GM20431 (cell line): Measurements from ENCODE around the gene SLC36A2.

Experiments used
- in situ Hi-C: fragments of 300-500 bp; cut with MseI, MboI; formaldehyde crosslinking; loops from one replicate; pipeline ENCODE4 v1.15.0; 2020; ENCODE audit warnings: low sequenced_read_pairs; ENCODE audit not compliant: unreplicated experiment

The SLC36A2 gene

DNA sequence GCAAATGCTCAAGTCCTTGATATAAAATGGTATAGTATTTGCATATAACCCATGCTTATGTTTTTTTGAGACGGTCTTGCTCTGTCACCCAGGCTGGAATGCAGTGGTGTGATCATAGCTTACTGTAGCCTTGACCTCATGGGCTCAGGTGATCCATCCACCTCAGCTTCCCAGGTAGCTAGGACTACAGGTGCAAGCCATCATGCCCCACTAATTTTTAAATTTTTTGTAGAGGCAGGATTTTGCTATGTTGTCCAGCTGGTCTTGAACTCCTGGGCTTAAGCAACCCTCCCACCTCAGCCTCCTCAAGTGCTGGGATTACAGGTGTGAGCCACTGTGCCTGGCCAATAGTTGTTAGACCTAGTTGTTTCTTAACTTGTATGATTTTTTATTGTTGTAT lies 61.1 kb downstream of the SLC36A2 start:
- in situ Hi-C loops, result no loop called here

DNA sequence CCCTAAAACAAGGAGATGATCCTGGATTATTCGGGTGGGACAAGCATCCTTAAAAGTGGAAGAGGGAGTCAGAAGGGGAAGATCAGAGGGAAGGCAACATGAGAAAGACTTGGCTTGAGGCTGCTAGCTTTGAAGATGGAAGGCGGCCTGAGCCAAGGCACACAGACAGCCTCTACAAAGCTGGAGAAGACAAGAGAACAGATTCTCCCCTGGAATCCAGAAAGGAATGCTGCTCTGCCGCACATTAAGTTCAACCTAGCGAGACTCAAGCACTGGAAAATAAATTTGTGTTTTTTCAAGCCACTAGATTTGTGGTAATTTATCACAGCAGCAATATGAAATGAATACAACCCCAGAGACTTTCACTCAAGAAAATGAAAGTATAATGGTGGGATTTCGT lies 61.7 kb downstream of the SLC36A2 start:
- in situ Hi-C loops, result no loop called here

DNA sequence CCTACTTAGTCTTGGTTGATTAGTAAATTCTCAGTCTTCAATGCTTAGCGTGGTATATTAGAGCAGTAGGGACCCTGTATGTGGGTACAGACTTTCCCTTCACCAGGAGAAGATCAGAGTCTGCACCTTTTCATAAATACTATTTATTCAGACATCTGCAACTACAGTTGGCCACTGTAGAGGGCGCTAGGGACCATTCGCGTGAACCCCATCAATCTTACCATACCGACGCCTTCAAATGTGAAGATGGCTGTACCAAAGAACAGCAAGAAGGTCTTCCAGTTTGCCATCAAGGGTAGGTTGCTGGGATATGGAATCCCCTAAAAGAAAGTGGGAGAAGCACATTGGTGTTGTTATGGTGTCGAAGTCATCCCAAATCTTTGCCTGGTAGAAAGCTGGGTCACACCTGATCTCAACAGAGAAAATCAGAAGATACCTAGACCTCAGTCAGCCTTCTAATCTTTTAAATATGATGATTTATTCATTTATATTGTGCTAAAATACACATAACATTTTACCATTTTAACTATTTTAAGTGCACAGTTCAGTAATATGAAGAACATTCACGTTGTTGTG lies 62.9 kb downstream of the SLC36A2 start:
- in situ Hi-C loops, result no loop called here

DNA sequence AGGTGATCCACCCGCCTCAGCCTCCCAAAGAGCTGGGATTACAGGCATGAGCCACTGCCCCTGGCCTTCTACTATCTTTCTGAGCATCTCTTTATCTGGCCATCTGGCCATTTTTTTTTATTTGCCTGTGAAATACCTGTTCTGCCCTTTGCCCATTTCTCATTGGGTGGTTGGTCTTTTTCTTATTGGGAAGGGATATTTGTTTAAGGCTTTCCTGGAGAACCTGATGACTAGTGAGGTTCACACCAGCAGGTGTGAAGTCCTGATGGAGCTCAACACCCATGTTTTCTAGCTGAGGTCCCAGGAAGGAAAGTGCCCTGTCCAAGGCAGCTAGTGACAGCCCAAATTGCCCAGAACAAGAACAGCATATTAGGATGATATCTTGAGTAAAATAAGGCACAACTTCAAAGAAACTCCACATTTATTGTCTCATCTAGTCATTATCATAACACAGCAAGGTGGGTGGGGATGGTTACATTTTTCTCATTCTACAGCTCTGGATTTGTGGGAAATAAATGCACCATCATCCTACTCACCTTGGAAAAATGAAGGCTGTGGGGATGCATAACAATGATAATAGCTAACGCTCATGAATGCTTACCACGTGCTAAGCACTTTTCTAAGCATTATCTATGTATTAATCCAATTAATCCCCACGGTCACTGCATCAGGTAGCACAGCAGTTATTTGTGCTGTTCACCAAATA lies 64.1 kb downstream of the SLC36A2 start:
- in situ Hi-C loops, result no loop called here

DNA sequence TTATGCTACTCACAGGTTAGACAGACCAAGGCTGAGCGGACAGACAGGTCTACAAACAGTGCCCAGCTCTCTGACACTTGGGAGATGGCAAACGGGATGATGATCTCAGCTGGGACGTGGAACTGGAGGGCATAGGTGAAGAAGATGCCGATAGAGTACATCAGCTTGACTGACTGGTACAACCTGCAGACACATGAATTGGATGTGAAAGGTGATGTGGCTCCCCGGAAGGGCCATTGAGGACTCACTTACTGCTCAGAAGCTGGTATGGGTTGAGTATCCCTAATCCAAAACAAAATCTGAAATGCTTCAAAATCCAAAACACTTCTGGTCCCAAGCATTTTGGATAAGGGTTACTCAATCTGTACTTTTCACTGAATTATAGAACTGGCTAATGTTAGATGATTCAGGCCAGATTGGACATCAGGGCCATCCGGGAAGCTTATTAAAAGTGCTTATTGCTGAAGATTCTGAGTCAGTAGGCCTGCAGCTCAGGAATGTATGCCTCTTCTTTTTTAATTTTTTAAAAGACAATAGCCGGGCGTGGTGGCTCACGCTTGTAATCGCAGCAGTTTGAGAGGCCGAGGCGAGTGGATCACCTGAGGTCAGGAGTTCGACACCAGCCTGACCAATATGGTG lies 66.2 kb downstream of the SLC36A2 start:
- in situ Hi-C loops, result no loop called here

DNA sequence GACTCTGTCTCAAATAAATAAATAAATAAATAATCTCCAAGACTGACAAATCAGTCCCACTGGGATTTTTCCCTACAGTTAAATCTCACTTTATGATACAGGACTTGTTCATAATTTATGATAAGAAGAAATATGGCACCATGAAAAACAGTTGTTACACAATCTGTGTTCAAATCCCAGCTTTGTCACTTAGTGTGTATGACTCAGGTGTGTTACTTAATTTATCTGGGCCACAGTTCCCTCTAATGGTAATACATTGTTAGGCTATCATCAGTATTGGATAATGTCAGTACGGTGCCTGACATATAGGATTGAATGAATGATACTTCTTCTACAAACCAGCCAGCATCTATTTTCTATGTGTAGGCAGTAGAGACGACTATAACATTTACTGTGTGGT lies 66.9 kb downstream of the SLC36A2 start:
- in situ Hi-C loops, result no loop called here

DNA sequence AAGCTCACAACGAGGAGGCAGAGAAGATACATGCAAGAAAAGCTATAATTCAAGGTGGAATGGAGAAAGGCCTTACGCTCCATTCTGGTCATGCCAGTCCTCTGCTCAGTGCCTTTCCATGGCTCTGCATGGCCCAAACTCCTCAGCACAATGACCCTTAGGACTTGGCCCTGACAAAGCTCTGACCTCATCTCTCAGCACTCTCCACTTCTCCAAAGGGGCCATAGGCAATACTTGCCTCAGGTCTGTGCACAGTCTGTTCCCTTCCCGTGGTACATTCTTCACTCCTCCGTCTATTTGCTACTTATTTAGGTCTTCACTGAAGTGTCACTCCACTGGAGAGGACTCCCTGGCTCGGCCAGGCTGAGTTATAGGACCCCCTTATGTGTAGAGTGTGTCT lies 68.5 kb downstream of the SLC36A2 start:
- in situ Hi-C loops, result no loop called here

DNA sequence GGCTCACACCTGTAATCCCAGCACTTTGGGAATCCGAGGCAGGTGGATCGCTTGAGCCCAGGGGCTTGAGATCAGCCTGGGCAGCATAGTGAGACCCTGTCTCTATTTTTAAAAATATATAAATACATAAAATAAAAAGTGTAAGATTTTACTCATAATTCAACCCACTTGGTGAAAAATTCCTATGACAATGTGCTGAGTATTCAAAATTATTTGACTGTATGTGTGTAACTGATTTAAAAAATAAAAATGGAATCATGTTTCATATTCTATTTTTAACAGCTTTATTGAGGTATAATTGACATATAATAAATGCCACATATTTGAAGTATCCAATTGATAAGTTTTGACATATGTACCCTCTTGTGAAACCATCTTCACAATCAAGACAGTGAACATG lies 71.6 kb downstream of the SLC36A2 start:
- in situ Hi-C loops, result no loop called here

DNA sequence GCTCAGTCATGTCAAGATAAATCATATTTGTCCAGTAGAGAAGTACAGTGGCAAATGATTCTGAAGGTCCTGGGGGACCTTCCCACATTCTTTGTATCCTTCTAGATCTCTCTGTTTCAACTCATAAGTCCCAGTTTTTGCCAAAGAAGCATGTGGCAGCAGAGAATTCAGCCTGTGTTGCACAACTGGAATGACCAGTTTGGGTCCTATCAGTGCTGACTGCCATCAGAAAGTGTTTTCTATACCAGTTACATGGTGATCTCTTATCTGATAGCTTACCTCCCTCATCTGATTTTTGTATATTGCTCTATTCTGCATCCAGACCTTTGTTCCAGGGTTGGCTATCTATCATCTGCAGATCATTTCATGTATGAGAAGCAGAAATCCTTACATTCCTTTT lies 72.7 kb downstream of the SLC36A2 start:
- in situ Hi-C loops, result no loop called here

DNA sequence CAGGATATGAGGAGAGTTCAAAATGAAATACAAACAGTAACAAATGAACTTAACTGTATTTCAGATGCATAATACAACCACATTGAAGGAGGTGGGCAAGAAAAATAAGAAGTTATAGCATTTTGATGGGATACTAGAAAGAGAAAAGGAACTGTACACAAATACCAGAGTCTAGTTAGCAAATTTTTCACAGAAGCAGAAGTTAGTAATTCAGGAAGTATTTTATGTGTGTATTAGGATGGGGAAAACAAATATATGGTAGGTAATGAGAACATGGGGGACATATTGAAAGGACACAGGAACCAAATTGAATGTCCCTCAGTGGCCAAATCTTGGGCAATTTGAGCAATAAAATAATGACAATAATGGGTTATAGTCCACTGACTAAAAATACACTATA lies 76.0 kb downstream of the SLC36A2 start:
- in situ Hi-C loops, result no loop called here

DNA sequence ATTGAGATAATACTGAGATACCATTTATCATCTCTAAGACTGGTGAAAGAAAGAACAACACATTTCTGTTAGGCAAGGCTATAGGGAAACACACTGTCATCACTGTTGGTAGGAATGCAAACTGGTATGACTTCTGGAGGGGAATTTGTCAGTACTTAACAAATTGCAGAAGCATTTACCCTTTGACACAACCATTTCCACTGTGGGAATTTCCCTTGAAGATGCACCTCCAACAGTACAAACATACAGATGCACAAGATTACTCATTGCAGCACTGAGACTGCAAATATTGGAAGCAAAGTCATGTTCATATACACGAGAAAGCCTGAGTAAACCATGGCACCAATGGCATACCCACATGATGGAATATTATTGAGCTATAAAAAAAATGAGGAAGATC lies 76.8 kb downstream of the SLC36A2 start:
- in situ Hi-C loops, result no loop called here

DNA sequence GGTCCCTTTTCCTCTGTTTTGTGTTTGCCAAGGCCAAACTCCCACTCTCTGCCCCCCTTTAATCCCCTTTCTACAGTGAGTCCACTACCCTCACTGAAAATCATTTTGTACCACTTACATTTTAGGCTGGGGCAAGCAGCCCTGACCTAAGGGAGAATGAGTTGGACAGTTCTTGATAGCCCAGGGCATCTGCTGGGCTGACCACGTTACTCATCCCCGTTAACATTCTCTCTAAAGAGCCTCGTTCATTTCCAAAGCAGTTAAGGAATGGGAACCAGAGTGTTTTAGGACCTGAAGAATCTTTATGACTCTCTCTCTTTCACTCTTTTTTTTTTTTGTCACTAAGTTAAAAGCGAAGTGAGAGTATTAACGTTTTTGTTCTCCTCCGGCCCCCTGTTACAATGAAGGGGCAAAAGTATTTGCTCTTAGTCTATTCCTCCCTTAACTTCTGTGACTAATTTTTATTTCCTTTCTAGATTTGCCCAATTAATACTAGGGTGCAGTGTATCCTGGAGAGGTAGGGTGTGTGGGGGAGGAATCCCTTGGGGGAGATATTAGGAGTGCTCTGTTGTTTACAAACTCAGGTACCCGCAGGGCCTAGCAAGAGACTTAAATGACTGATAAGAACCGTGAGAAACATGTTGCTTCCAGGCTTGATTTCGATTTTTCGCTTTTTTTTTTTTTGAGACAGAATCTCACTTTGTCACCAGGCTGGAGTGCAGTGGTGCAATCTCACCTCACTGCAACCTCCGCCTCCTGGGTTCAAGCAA lies 79.7 kb downstream of the SLC36A2 start:
- in situ Hi-C loops, result no loop called here
